HG03108 (cell line): ENCODE data around the gene CXCR2.
"Not testable (repeated sequence)": the region's sequence is repeated elsewhere in the genome, so short reads cannot be mapped to it uniquely, and the experiment has no call there.

ENCODE experiments used
- ATAC-seq: cut with Tn5 transposase; IDR thresholded peaks from one replicate; pipeline ENCODE4 v1.9.1; 2021; ENCODE audit warnings: moderate library complexity; ENCODE audit not compliant: unreplicated experiment

The CXCR2 gene

DNA sequence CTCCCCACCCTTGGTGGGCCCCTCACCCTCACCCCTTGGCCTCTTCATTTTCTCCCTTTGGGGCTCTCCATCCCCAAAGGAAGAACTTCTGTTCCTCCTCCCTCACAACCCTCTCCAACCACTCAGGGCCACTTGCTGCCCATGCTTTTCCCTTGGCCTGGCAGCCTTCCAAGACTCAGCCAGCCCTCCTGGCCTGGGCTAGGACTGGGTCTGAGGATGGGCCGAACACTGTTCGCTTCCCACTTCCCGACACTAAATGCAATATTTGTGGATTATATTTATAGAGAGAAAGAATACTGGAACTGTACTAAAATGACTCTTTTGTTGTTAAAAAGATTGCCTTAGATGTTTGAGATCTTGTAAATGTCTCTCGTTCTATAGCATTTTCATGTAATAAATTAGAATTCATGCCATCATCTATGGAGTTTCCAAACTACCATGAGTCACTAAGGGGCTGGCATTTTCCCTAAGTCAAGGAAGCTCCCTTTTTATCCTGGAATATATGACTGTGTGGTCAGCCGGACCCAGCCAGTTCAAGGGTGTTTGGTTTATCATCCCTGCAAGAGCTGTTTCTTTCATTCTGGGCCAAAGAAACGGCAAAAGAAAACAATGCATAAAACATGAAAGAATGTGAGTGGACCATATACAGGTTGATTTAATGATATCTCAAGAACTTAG, 3.8 kb downstream of the CXCR2 start:
- ATAC-seq = no peak

DNA sequence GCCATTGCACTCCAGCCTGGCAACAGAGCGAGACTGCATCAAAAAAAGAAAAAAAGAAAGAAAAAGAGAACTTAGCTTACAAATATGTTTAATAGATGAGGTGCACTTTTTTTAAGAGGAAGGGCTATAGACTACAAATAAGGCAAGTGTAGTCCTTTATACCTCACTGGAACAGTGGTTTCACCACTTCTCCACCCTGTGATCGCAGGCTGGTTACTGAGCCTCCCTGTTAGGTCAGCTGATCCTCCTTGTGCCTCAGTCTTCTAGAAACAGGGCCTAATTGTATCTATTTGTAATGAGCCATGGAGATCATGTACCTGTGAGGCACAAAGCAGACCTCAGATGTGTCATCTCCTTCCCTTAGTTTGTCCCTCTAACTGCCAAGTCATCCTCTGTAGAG, 4.5 kb downstream of the CXCR2 start:
- ATAC-seq = no peak

DNA sequence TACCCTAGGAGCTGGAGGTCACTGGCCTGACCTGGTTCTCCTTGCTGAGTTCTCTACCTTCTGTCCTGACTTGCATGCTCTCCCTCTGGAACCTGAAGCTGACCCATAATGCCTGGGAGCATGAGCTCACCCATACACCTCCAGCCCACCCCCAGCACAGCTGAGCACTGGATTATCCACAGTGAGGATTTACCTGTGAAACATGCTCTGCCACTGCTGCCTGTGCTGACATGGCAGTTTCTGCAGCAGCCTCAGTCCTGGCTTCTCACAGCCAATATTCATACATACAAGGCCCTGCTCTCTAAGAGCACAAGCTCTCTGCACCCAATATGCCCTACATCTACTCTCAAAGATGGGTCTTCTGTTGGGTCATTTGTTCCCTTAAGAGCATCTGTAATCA, 5.0 kb downstream of the CXCR2 start:
- ATAC-seq = no peak

DNA sequence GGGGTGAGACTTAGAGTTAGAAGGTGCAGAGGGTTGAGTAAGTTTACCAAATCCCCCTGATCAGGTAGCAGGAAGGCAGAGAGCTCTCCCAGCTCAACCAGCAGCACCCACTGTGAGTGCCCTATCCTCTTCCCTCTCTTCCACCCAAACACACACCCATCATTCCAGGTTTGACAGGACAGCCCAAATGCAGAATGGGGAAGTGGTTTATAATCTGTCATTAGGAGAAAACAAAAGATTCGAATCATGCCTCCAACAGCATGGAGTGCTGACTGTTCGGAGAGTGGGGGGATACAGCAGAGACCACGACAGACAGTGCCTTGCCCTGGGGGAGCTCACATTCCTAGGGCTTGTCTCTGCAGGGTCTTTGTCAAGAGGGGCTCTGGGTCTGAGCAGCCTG, 11.7 kb downstream of the CXCR2 start:
- ATAC-seq = no peak

DNA sequence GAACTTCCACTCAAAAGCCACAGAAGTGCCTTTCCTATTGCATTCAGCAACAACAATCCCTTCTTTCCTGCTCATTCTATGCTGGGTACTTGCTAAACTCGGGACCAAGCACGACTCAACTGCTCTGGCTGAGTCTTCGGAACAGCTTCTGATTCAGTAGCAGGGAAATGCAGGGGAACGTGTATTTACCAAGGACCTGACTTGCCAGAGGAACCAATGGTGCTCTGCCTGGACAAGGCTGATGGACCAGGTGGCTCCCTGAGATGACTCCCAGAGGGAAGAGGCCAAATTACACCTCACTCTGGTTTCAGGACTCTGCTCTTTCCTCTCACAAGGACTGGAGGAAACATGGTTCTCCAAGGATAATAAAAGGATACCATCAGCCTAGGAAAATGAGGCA, 12.2 kb downstream of the CXCR2 start:
- ATAC-seq = no peak

DNA sequence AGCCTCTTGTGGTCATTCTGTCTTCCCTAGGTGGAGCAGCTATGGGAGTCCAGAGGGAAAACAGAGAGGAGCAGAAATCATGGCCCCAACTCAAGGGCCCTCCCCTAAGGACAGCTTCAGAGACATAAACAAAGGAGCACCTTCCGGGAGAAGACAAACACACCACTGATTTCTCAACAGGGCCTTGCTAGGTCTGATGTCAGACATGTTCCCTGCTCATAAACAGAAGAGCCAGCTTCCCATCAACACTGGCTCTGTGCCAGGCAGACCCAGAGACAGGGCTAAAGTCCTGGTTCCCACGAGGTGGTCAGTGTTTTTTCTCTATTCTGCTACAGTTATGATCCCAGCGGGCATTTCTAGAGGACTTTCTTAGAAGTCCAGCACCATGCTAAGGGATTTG, 19.3 kb downstream of the CXCR2 start:
- no peak for ATAC-seq

DNA sequence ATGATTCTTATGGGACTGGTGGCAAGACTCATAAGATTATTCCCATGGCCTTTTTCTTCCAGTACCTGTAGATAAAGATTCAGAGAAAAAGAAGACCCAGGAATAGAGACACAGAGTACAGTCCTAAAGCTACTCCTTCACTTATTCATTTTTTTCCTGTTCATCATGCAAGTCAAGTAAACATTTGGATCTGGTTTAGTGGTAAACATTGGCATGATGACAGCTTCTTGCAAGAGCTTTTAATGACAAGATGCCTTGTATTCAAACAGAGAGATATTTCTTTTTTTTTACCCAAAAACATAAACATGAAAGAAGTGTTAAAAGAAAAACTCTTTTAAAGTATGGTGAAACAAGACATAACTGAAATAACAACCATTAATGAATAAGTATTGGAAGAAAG, 20.2 kb downstream of the CXCR2 start:
- ATAC-seq = no peak

DNA sequence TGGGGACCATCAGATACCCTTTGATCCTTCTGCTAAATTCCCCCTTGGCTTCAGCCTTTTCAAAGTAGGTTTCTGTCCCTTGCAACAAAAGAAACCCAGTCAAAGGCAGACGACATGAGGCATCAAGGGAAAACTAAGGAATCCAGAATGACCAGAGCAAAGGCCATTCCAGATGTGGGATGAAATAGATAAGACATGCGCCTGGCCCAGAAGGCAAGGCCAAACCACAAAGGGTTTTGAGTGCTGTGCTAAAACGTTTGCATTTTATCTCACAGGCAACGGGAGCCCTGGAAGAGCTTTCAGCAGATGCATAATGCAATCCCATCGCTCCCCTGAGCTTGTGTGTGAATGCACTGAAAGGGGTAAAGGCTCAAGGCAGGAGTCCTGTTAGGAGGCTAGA, 23.3 kb downstream of the CXCR2 start:
- ATAC-seq = no peak

DNA sequence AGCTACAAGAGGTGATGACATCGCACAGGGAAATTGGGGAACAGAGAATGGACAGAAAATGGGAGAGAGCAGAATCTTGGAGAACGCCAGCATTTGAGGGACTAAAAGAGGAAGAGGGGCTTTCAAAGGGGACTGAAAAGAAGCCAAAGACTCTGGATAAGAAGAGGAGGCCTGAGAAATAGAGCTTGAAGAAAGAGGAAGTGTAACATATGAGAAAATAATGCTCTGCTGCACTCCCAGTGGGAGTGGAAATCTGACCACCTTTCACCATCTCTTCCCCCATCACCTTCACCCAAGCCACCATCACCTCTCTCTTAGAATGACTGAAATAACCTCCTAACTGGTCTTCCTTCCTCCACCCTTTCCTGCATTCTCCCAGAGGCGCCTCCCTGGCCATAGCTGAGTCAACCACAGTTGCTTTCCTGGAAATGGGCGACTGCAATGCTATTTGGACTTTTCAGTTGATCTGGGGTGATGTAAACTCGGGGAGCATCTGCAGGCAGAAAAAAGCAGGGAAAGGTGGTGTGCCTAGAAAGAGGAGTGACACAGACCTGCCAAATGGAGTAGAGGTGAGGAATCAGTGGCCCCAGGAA, 24.1 kb downstream of the CXCR2 start:
- ATAC-seq = no peak

DNA sequence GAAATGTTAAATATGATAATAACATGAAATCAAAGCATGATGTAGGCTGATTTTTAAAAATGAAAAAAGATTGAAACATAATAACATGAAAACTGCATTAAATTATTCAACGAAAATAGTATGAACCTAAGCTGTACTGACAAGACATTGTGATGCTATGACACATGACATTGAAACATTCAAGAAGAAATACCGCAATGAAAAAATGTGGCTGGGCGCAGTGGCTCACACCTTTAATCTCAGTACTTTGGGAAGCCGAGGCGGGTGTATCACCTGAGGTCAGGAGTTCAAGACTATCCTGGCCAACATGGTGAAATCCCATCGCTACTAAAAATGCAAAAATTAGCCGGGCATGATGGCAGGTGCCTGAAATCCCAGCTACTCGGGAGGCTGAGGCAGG, 26.3 kb downstream of the CXCR2 start:
- ATAC-seq = no peak

DNA sequence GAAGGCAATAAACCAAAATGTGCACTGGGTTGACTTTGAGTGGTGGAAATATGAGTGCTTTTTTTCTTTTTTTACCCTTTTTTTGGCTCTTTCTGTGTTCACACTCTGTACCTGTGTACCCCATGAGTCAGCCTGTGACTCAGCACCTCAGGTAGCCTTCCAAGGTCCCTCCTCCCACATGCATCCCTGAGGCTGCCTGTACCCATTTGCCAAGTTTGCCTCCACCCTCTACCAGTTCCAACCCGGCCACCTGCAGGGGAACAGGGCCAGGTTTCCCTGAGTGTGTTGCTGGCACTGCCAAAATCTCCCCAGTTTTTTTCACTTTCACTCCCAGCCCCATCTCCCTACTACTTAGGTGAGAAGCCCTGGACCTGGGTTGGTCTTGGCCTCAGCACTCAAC, 26.9 kb downstream of the CXCR2 start:
- no peak for ATAC-seq

DNA sequence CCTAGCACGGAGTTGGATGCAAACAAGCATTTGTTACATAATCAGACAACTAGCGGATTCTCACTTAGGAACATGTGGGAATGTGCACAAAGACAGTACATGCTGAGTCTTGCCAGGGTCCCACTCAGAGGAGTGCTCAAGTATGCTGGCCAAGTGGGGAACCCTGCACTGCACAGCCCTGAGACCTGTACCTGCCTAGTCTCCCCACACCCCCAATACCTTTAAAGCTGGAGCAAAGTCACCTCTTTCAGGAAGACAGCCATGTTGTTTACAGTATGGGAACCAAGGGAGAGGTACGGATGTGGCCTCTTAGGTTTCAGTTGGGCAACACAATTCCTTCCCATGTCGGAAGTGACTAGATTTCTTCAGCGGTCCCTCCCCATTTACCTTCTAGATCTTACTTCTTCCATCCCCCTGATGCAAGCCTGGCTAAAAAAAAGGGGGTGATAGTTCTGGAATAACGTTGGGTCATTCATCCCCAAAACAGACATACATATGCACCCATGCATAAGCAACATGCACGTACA, 30.2 kb downstream of the CXCR2 start:
- ATAC-seq = no peak

DNA sequence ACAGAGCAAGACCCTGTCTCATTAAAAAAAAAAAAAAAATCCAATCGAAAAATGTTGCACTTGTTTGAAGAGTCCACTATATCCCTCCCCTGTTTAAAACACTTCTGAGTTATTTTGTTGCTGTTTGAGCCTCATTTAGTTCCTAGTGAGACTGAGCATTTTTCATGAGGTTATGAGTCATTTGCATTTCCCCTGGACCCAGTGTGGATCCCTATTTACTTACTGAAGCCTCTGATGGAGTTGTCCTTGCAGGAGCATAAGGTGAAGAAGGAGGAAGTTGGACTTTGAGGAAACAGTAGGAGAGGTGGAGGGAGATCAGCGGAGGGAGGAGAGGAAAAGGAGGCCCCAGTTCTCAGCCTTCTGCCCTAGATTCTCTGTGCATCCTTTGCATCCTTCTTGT, 35.8 kb downstream of the CXCR2 start:
- no peak for ATAC-seq

DNA sequence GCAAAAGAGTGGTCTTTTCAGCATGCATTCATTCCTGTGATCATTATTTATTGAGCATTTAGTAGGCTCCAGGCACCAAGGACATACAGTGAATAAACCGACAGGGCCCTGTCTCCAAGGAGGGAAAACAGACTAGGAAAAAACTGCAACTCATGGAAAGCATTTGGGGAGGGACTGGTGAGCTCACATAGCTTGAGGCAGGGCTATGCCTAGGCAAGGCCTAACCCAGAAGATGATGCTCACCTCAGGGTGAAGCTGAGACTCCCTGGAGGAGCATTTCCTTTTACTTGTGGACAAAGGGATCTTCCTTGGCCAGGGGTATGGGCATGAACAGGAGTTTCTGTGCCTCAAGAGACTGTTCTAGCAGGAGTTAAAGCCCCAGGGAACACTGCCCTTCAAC, 37.0 kb downstream of the CXCR2 start:
- ATAC-seq = no peak

DNA sequence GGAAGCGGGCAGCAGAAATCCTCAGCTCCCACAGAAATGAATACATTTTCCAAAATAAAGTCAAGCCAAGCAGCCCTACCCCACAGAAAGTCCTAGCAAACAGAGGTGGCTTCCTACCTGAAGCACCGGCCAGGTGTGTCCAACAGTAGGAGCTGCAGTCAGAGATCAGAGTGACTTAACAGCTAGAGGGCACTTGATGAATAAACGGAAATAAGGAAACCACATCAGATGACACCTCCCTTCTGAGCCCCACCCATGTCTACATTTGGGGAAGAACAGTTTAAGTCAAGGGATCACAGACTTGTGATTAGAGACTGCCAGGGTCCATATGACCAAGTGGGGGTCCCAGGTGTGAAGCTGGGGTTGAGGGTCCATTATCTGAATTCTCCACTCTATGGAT, 41.0 kb downstream of the CXCR2 start, which contains the start of gene CXCR1:
Gene CXCR1, minus strand, starts transcription at position 172 of the 400 bp plus-strand sequence. CDS start 1,751 bp downstream, outside the sequence.
- no peak for ATAC-seq

DNA sequence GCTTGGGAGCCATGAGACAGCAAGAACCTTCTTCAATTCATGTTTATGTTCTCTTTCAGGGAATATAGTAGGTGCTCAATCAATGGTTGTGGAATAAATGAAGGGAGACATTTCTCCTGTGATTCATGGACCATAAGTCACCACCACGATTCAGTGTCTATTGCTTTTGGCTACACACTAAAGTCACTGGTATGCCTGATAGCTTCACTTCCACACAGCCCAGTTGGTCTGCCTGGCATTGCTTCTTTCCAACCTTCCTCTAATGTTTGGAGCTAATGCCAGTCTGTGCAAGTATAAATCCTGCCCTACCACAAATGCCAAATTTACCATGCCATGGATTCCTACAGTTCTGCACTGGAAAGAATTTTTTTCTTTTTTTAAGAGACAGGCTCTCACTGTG, 42.2 kb downstream of the CXCR2 start:
- no peak for ATAC-seq

DNA sequence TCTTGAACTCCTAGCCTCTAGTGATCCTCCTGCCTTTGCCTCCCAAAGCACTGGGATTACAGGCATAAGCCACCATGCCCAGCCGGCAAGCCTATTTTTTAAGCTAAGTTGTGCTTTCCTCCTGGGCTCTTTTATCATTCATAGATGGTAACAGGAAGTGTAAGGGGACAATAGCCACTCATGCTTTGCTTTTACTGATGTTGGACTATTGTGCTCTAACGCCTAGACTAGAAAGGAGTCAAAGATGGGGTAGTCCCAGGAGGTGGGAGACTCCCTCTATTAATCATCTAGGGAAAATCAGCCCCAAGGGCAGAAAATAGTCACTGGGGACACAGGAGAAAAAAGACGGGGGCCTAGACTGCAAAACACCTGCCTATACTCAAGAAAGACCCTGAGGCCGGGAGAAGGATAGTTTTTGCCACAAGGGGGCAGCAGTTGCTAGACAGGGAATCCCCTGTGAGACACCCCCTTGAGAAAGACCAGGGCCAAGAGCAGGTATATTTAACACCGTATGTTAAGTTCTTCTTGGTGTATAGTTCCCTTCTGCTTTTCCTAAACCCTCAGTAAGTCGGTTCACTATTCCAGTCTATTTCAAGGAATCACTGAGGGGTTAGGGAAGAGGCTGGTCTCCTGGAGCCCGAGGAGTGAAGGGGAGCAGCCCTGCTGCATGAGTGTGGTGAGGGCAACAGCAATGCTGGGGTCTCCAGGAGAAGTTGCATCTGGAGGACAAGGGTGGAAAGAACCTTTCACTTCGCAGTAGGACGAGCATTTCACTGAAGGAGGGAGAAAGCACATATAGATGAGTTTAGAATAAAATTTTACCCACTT, 43.0 kb downstream of the CXCR2 start:
- no peak for ATAC-seq

DNA sequence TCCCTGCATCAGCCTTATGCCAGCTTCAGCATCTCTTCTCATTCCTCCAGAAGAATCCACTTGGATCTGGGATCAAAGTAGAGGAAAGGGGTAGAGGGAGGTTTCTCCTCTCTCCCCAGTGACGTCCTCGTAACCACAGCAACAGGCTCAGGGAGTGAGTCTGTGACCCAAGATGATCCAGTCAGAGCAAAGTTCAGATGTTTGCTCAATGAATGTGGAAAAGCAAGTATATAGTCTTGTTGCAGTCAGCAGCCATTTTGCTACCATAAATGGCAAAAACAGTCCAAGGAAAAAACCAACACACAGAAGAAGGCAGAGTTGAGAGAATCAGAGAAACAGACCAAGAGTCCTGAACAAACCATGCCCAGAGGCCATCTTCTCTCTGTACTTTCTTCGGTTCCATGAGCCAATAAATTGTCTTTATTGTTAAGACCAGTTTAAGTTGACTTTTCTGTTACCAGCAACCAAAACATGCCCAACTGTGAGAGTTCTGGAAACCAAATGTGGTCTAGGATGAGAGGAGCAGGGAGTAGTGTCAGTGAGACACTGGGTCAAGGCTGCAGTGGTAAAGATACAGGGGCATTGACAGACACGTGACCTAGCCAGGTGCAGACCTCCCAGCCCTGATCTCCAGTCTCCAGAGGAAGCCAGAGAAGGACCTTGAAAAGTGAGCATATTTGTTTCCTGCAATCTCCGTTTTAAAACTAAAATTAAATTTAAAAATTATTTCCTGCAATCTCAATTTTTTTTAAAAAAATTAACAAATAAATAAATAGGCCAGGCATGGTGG, 44.1 kb downstream of the CXCR2 start:
- ATAC-seq = no peak

DNA sequence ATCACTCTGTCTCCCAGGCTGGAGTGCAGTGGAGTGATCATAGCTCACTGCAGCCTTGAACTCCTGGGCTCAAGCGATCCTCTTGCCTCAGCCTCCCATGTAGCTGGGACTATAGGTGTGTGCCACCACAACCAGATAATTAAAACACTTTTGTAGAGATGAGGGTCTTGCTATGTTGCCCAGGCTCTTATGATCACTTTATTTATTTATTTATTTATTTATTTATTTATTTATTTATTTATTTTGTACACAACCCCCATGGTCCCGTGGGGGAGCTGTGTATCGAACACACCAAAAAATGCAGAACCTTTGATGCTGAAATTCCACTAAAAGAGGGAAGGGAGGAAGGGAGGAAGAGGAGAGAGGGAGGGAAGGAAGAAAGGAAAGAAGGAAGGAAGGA, 45.9 kb downstream of the CXCR2 start:
- ATAC-seq = not testable (repeated sequence)

DNA sequence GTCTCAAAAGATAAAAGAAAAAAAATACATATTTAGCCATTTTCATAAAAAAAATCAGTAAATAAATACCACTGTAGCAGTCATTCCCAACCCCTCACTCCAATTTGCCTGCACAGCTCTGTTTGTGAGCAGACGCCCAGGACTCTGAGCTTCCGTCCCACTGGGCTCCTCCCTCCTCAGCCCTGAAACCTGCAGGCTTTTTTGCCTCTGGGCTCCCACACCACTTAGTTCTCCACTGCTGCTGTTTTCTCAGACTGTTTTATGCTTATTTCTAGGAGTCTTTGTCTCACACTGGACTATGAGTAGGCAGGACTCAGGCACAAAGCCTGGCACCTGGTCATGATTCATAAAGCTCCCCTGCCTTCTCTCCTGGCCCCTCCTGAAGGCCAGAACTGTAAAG, 47.0 kb downstream of the CXCR2 start:
- no peak for ATAC-seq

DNA sequence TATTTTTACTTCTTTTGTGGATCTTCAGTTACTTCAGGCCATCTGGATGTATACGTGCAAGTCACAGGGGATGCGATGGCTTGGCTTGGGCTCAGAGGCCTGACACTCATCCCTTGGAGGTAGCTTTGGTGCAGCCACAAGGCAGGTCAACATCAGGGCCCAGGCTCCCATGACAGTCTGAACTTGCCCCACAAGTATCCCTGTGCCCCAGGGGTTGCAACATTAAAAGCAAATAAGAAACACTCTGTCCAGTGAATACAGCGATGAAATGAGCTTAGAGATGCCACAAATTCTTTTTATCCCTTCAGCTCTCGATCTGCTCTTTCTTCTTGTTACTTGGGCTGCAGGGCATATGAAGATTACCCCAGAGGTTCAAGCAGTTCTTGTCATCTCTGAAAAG, 54.0 kb downstream of the CXCR2 start:
- no peak for ATAC-seq
